HG03025 (cell line): ENCODE results near the gene PSMD9.
"Not testable (repeated sequence)": the region's sequence is repeated elsewhere in the genome, so short reads cannot be mapped to it uniquely, and the experiment has no call there.

ENCODE experiments used
- ATAC-seq: cut with Tn5 transposase; IDR thresholded peaks from one replicate; pipeline ENCODE4 v1.9.1; 2021; ENCODE audit warnings: mild to moderate bottlenecking, moderate library complexity; ENCODE audit not compliant: unreplicated experiment, low FRiP score

The PSMD9 gene

GRCh38 chr12:121872546-121873215 is 15.9 kb upstream of the PSMD9 start:
- ATAC-seq: no peak

- no peak for ATAC-seq
Measured at GRCh38 chr12:121873216-121873569, 15.4 kb upstream of the PSMD9 start.

- no peak for ATAC-seq
Measured at GRCh38 chr12:121874071-121874470, 14.5 kb upstream of the PSMD9 start.

GRCh38 chr12:121875582-121875981 is 13.0 kb upstream of the PSMD9 start:
- ATAC-seq: no peak

- not testable (repeated sequence) for ATAC-seq
Measured at GRCh38 chr12:121876080-121876447, 12.5 kb upstream of the PSMD9 start.

- no peak for ATAC-seq
Measured at GRCh38 chr12:121883315-121883660, 5.3 kb upstream of the PSMD9 start.

GRCh38 chr12:121885129-121885528 is 3.5 kb upstream of the PSMD9 start:
- not testable (repeated sequence) for ATAC-seq

GRCh38 chr12:121888083-121888477 is 510 bp upstream of the PSMD9 start:
- no peak for ATAC-seq

GRCh38 chr12:121889274-121889624 is 659 bp downstream of the PSMD9 start:
- no peak for ATAC-seq

GRCh38 chr12:121889661-121890060 is 1.1 kb downstream of the PSMD9 start:
- not testable (repeated sequence) for ATAC-seq

- ATAC-seq: no peak
Measured at GRCh38 chr12:121892673-121893561, 4.3 kb downstream of the PSMD9 start.

- no peak for ATAC-seq
Measured at GRCh38 chr12:121893961-121894460, 5.4 kb downstream of the PSMD9 start.

- ATAC-seq: no peak
Measured at GRCh38 chr12:121894633-121895032, 6.0 kb downstream of the PSMD9 start.

GRCh38 chr12:121898287-121898686 is 9.7 kb downstream of the PSMD9 start:
- ATAC-seq: no peak

- ATAC-seq: no peak
Measured at GRCh38 chr12:121899590-121899989, 11.0 kb downstream of the PSMD9 start.

GRCh38 chr12:121903202-121903601 is 14.6 kb downstream of the PSMD9 start:
- no peak for ATAC-seq

- no peak for ATAC-seq
Measured at GRCh38 chr12:121905746-121906145, 17.2 kb downstream of the PSMD9 start.

- ATAC-seq: no peak
Measured at GRCh38 chr12:121908702-121909101, 20.1 kb downstream of the PSMD9 start.

- no peak for ATAC-seq
Measured at GRCh38 chr12:121911824-121912585, 23.4 kb downstream of the PSMD9 start.

- no peak for ATAC-seq
Measured at GRCh38 chr12:121915841-121916321, 27.3 kb downstream of the PSMD9 start.

GRCh38 chr12:121916719-121917118 is 28.1 kb downstream of the PSMD9 start:
- no peak for ATAC-seq
